Ecto neural progenitor cell (in vitro differentiated cells): Measurements from ENCODE around the gene PDK3.

ENCODE experiments used
- DNase-seq: peaks from one replicate; pipeline ENCODE4 v3.0.0-alpha.2; 2018; ENCODE audit warnings: low spot score

Gene PDK3

DNA sequence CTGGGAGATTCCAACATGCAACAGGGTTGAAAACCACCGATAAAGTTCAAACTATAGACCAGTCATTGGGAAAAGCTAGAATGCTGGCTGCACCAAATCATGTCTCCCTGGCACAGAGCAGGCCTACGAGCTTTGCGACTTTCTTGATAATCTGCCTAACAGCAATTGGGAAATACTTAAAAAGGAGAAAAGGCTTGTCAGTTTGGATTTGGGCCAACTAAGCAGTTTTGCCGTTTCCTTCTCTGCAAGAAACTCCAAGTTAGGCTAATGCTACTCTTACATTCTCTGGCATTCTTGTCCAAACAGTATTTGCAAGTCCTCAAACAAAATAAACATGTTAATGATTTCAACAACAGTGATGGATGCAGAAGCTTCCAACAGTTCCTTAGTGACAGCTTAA is 87.9 kb downstream of the PDK3 start:
- DNase-seq, result no peak

GRCh38 chrX:24561121-24561520 is 96.0 kb downstream of the PDK3 start:
- DNase-seq, result no peak

DNA sequence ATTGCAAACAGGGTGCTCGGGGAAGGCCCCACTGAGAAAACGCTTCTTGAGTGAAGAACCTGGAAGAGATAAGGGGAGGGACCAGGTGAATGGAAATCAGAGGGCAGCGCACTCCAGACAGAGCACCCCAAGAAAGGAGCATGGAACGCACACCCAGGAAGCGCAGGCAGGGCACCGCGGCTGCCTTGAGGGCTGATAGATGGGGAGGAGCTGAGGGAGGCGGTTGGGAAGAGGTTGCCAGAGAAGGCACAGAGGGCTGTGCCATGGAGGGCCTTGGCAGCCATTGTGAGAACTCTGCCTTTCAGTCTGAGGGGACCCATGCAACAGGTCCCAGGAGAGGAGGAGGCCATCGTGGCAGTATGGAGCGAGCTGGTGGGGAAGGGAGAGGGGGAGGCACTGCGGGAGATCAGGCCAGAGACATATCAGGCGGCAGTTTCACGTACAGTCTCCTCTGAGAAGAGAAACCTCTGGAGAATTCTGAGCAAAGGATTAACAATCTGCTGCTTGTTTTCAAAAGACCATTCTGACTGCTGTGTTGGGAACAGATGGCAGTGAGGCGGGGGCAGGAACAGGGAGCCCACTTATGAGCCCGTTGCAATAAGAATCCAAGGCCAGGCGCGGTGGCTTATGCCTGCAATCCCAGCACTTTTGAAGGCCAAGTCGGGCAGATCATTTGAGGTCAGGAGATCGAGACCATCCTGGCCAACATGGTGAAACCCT is 98.4 kb downstream of the PDK3 start:
- no peak for DNase-seq

DNA sequence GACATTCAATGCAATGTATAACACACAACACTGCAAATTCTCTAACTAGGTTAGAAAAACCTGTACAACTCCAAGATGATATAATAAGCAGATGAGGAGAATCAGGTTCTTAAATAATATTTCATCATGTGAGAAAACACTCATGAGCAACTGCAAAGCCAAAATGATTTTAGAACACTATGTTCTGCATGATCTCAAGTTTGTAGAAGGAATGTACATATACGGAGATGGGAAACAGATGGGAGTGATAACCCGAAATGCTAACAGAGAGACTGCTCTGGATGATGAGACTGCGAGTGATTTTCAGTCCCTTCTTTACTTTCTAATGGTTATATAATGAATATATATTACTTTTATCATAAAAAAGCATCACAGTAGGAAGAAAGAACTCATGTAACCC is 101.2 kb downstream of the PDK3 start:
- DNase-seq, result no peak

- no peak for DNase-seq
Observed at GRCh38 chrX:24567169-24567568, 102.1 kb downstream of the PDK3 start.

- no peak for DNase-seq
Observed at GRCh38 chrX:24574743-24575142, 109.7 kb downstream of the PDK3 start.

- DNase-seq, result no peak
Observed at GRCh38 chrX:24575496-24575895, 110.4 kb downstream of the PDK3 start.

GRCh38 chrX:24577091-24577490 is 112.0 kb downstream of the PDK3 start:
- DNase-seq, result no peak
